ENCODE measurements around the gene ZIC3. TPM values are rescaled to one million over a fixed set of nuclear protein-coding genes. Genes with fewer than 3 reads are reported as not detected.

The ZIC3 gene
- total and polyA plus RNA-seq, 9 donors = 0.04 to 1.5 (median 0.23) TPM; not detected in 4

- Histone ChIP-seq H3K9me3 (replicated peaks; ENCODE audit: control insufficient read depth, low read depth, low read length) (no peaks in the 10 kb centered on the region), H3K27ac (ENCODE audit: low read length) (no peak overlapping the region), H3K27me3 (ENCODE audit: control insufficient read depth, insufficient read depth, low read length) (peaks cover 51% of the 10 kb centered on the region), H3K4me1 (ENCODE audit: control insufficient read depth, insufficient read depth, low read length) (no peaks in the 10 kb centered on the region), H3K36me3 (ENCODE audit: control insufficient read depth, insufficient read depth, low read length) (no peaks in the 10 kb centered on the region), H3K4me3 (ENCODE audit: low read length) (no peak overlapping the region)
- no peak for DNase-seq
- 22% methylated on average over 48 of the region's 67 CpGs for WGBS (ENCODE audit: insufficient coverage)
Measured at GRCh38 chrX:137574102-137574783, 8.3 kb downstream of the ZIC3 start.

GRCh38 chrX:137574784-137575293 lies 8.9 kb downstream of the ZIC3 start:
- Histone ChIP-seq H3K4me1 (ENCODE audit: control insufficient read depth, insufficient read depth, low read length) (no peaks in the 10 kb centered on the region), H3K4me3 (ENCODE audit: low read length) (no peak overlapping the region), H3K27ac (ENCODE audit: low read length) (no peak overlapping the region), H3K27me3 (ENCODE audit: control insufficient read depth, insufficient read depth, low read length) (peaks cover 45% of the 10 kb centered on the region), H3K9me3 (replicated peaks; ENCODE audit: control insufficient read depth, low read depth, low read length) (no peaks in the 10 kb centered on the region), H3K36me3 (ENCODE audit: control insufficient read depth, insufficient read depth, low read length) (no peaks in the 10 kb centered on the region)
- DNase-seq = no peak
- 27% methylated on average over 22 of the region's 29 CpGs for WGBS (ENCODE audit: insufficient coverage)

DNA sequence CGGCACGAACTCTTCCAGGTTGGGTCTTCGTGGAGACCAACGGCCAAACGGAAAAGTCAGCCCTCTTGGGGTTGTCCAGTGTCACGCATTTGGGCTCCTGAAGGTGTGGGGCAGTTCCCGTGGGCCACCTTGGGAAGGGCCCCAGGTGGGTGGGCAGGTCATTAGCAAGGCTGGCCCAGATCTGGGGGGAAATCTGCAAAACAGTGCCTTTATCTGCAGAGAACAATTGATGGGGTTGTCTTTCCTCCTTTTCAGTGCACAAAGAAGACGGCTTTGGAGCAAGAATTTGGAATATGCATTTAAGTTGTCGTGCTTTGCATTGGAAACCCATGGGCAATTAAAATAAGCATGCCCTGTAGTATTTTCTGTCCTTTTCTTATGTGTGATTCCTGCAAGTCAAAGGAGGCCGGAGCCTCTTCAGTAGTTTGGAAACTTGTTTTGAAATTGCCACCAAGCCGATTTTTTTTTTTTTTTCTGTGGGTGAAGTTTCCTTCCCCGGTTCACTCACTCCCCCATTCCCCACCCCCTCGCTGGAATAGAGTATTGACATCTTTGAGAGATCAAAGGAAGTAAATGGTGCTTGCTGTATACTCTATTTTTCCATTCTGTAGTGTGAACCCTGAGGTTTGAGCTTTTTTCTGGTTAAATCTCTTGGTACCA lies 9.8 kb downstream of the ZIC3 start:
- Histone ChIP-seq H3K9me3 (replicated peaks; ENCODE audit: control insufficient read depth, low read depth, low read length) (no peaks in the 10 kb centered on the region), H3K27me3 (ENCODE audit: control insufficient read depth, insufficient read depth, low read length) (peaks cover 43% of the 10 kb centered on the region), H3K36me3 (ENCODE audit: control insufficient read depth, insufficient read depth, low read length) (no peaks in the 10 kb centered on the region), H3K27ac (ENCODE audit: low read length) (no peak overlapping the region), H3K4me1 (ENCODE audit: control insufficient read depth, insufficient read depth, low read length) (no peaks in the 10 kb centered on the region), H3K4me3 (ENCODE audit: low read length) (no peak overlapping the region)
- 40% methylated on average over 7 of the region's 13 CpGs for WGBS (ENCODE audit: insufficient coverage)
- no peak for DNase-seq

GRCh38 chrX:137587151-137587550 lies 21.2 kb downstream of the ZIC3 start:
- H3K9me3 ChIP-seq (replicated peaks; ENCODE audit: control insufficient read depth, low read depth, low read length) = no peaks in the 10 kb centered on the region
- peaks cover 16% of the 10 kb centered on the region for H3K27me3 ChIP-seq (ENCODE audit: control insufficient read depth, insufficient read depth, low read length)
- no peak overlapping the region for H3K27ac ChIP-seq (ENCODE audit: low read length)
- no CpG with 5 or more reads among the region's 2 CpGs for WGBS (ENCODE audit: insufficient coverage)
- H3K4me1 ChIP-seq (ENCODE audit: control insufficient read depth, insufficient read depth, low read length) = no peaks in the 10 kb centered on the region
- no peak for DNase-seq
- H3K4me3 ChIP-seq (ENCODE audit: low read length) = no peak overlapping the region
- H3K36me3 ChIP-seq (ENCODE audit: control insufficient read depth, insufficient read depth, low read length) = no peaks in the 10 kb centered on the region

DNA sequence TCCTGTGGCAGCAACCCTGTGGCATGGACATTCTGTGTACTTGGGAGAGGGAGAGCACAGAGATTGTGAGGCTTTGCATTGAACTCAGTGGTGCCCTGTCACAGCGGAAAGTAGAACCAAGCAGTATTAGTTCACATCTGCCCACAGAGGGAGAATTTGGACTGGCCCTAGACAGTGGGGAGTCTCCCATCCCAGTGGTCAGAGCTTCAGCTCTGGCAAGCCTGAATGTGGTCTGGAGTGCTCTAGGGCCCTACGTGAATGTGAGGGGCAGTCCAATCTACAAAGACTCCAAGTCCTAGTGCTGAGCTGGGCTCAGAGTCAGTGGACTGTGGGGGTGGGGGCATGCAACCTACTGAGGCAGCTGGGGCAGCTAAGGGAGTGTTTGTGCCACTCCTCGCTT lies 34.8 kb downstream of the ZIC3 start:
- Histone ChIP-seq H3K27ac (ENCODE audit: low read length) (no peak overlapping the region), H3K36me3 (ENCODE audit: control insufficient read depth, insufficient read depth, low read length) (no peaks in the 10 kb centered on the region), H3K4me3 (ENCODE audit: low read length) (no peak overlapping the region), H3K4me1 (ENCODE audit: control insufficient read depth, insufficient read depth, low read length) (no peaks in the 10 kb centered on the region), H3K27me3 (ENCODE audit: control insufficient read depth, insufficient read depth, low read length) (peaks cover 5% of the 10 kb centered on the region), H3K9me3 (replicated peaks; ENCODE audit: control insufficient read depth, low read depth, low read length) (no peaks in the 10 kb centered on the region)
- WGBS (ENCODE audit: insufficient coverage) = 87% methylated on average over 2 of the region's 3 CpGs
- DNase-seq = no peak
